HepG2 (cell line): ENCODE data around the gene TBCD. TPM values are rescaled to one million over a fixed set of nuclear protein-coding genes. Genes with fewer than 3 reads are reported as not detected.

Experiments
- ARNT ChIP-seq: fragments of 450-650 bp; IDR thresholded peaks from 2 replicates; pipeline ENCODE4 v1.6.1; 2017
- DZIP1 ChIP-seq: sonication (generic); formaldehyde crosslinking; IDR thresholded peaks from 2 replicates; pipeline ENCODE4 v1.5.0; 2020; ENCODE audit warnings: mild to moderate bottlenecking, missing genetic modification reagents
- HDAC1 ChIP-seq: sonication (generic); formaldehyde crosslinking; IDR thresholded peaks from 2 replicates; pipeline ENCODE4 v1.5.1; 2020; ENCODE audit warnings: mild to moderate bottlenecking, missing genetic modification reagents
- HNRNPH1 ChIP-seq: fragments of 200-400 bp; formaldehyde crosslinking; optimal IDR thresholded peaks from 2 replicates; pipeline ENCODE3; 2017; ENCODE audit warnings: mild to moderate bottlenecking, low read depth, low read length
- ISL2 ChIP-seq: sonication (generic); formaldehyde crosslinking; IDR thresholded peaks from 2 replicates; pipeline ENCODE4 v1.5.0; 2020; ENCODE audit warnings: missing genetic modification reagents
- KDM5A ChIP-seq: fragments of 200-600 bp; sonication (generic); IDR thresholded peaks from 2 replicates; pipeline ENCODE4 v1.7.0; 2018; ENCODE audit warnings: antibody characterized with exemption, mild to moderate bottlenecking, low read length, borderline replicate concordance
- REPIN1 ChIP-seq: sonication (generic); formaldehyde crosslinking; IDR thresholded peaks from 2 replicates; pipeline ENCODE4 v1.8.0; 2022; ENCODE audit warnings: missing genetic modification reagents, low read depth, mild to moderate bottlenecking, borderline replicate concordance
- RORA ChIP-seq: sonication (generic); formaldehyde crosslinking; IDR thresholded peaks from 2 replicates; pipeline ENCODE4 v1.5.0; 2020; ENCODE audit warnings: mild to moderate bottlenecking, missing genetic modification reagents, moderate library complexity
- SNAPC2 ChIP-seq: sonication (generic); formaldehyde crosslinking; IDR thresholded peaks from 2 replicates; pipeline ENCODE4 v1.8.1; 2022; ENCODE audit warnings: mild to moderate bottlenecking, missing genetic modification reagents
- TAF1 ChIP-seq: sonication (generic); formaldehyde crosslinking; IDR thresholded peaks from 2 replicates; pipeline ENCODE4 v1.4.0; 2020; ENCODE audit warnings: missing genetic modification reagents
- U2AF1 ChIP-seq: fragments of 200-400 bp; formaldehyde crosslinking; optimal IDR thresholded peaks from 2 replicates; pipeline ENCODE3; 2017; ENCODE audit warnings: mild to moderate bottlenecking, low read depth, low read length
- ZMYM2 ChIP-seq: sonication (generic); formaldehyde crosslinking; IDR thresholded peaks from 2 replicates; pipeline ENCODE4 v1.8.0; 2022; ENCODE audit warnings: mild to moderate bottlenecking, missing genetic modification reagents
- ZNF224 ChIP-seq: sonication (generic); formaldehyde crosslinking; IDR thresholded peaks from 2 replicates; pipeline ENCODE4 v1.5.0; 2020; ENCODE audit warnings: mild to moderate bottlenecking, missing genetic modification reagents
- ZNF256 ChIP-seq: sonication (generic); formaldehyde crosslinking; conservative IDR thresholded peaks from 2 replicates; pipeline ENCODE4 v1.4.0; 2020; ENCODE audit warnings: missing genetic modification reagents
- ZNF274 ChIP-seq: sonication (generic); formaldehyde crosslinking; IDR thresholded peaks from 2 replicates; pipeline ENCODE4 v1.5.1; 2020; ENCODE audit warnings: mild to moderate bottlenecking, missing genetic modification reagents
- ZNF335 ChIP-seq: sonication (generic); formaldehyde crosslinking; IDR thresholded peaks from 2 replicates; pipeline ENCODE4 v1.4.0; 2020; ENCODE audit warnings: missing genetic modification reagents
- ZNF609 ChIP-seq: sonication (generic); formaldehyde crosslinking; IDR thresholded peaks from 2 replicates; pipeline ENCODE4 v1.4.0; 2020; ENCODE audit warnings: mild to moderate bottlenecking, missing genetic modification reagents, borderline replicate concordance
- ZNF746 ChIP-seq: sonication (generic); formaldehyde crosslinking; IDR thresholded peaks from 2 replicates; pipeline ENCODE4 v1.8.0; 2022; ENCODE audit warnings: mild to moderate bottlenecking, missing genetic modification reagents
- polyA plus RNA-seq, 8 experiments: library from polyadenylated mRNA; depleted of rRNA in 3 of 8; stranded (reverse) in 7 of 8; unstranded in 1 of 8; fragments of >200 nt; fragmentation: Illumina TruSeq in 4 of 8; extraction: Trizol in 4 of 8; gene quantifications; 2 replicates each; pipeline versions ENCODE4 v1.2.1 to v1.2.3, GENCODE V29; 2011 to 2016; ENCODE audit warnings: low read depth in 4 of 8, missing spikeins in 1 of 8, mixed read lengths in 1 of 8; ENCODE audit not compliant: insufficient read depth in 1 of 8
- total RNA-seq, 5 experiments: library from RNA; depleted of rRNA; stranded (reverse); fragments of >200 nt; fragmentation: Illumina TruSeq; extraction: Trizol; gene quantifications; 2 replicates each; pipeline ENCODE4 v1.2.3, GENCODE V29; 2016; ENCODE audit warnings: low read depth in 1 of 5
- TF ChIP-seq, protein P1 (sequence below): sonication (generic); IDR thresholded peaks from 2 replicates; pipeline ENCODE4 v1.6.1; 2016; ENCODE audit warnings: low read depth, borderline replicate concordance
- TF ChIP-seq, protein P2 (sequence below): sonication (generic); formaldehyde crosslinking; IDR thresholded peaks from 2 replicates; pipeline ENCODE4 v1.4.0; 2020; ENCODE audit warnings: missing genetic modification reagents, borderline replicate concordance

Gene TBCD
- total and polyA plus RNA-seq, 2 of the 13 experiments (the other 11 are each of a cell fraction or from before 2014, with no cell fraction given) = 33.9 to 54.8 TPM

GRCh38 chr17:82875407-82875856 lies 123.6 kb downstream of the TBCD start (continued):
- TF ChIP-seq ZMYM2 (CRISPR knock-in tag) (no peak), ZNF335 (CRISPR knock-in tag) (0 out of 2 replicates have a peak, but pooled peaks have one; percentile 16), ISL2 (CRISPR knock-in tag) (no peak), KDM5A (no peak), DZIP1 (no peak), ZNF746 (CRISPR knock-in tag) (no peak), HNRNPH1 (no peak), ZNF256 (no peak), U2AF1 (no peak), TAF1 (CRISPR knock-in tag) (no peak), REPIN1 (CRISPR knock-in tag) (0 out of 2 replicates have a peak, but pooled peaks have one; percentile 45), ZNF274 (CRISPR knock-in tag) (no peak), SNAPC2 (no peak), HDAC1 (CRISPR knock-in tag) (no peak), RORA (CRISPR knock-in tag) (no peak), ARNT (no peak), ZNF609 (CRISPR knock-in tag) (peak; percentile 36; the same call in 1 of the 2 replicates), ZNF224 (no peak)
- TF ChIP-seq, protein P1, sequence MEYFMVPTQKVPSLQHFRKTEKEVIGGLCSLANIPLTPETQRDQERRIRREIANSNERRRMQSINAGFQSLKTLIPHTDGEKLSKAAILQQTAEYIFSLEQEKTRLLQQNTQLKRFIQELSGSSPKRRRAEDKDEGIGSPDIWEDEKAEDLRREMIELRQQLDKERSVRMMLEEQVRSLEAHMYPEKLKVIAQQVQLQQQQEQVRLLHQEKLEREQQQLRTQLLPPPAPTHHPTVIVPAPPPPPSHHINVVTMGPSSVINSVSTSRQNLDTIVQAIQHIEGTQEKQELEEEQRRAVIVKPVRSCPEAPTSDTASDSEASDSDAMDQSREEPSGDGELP = no peak
- TF ChIP-seq, protein P2, sequence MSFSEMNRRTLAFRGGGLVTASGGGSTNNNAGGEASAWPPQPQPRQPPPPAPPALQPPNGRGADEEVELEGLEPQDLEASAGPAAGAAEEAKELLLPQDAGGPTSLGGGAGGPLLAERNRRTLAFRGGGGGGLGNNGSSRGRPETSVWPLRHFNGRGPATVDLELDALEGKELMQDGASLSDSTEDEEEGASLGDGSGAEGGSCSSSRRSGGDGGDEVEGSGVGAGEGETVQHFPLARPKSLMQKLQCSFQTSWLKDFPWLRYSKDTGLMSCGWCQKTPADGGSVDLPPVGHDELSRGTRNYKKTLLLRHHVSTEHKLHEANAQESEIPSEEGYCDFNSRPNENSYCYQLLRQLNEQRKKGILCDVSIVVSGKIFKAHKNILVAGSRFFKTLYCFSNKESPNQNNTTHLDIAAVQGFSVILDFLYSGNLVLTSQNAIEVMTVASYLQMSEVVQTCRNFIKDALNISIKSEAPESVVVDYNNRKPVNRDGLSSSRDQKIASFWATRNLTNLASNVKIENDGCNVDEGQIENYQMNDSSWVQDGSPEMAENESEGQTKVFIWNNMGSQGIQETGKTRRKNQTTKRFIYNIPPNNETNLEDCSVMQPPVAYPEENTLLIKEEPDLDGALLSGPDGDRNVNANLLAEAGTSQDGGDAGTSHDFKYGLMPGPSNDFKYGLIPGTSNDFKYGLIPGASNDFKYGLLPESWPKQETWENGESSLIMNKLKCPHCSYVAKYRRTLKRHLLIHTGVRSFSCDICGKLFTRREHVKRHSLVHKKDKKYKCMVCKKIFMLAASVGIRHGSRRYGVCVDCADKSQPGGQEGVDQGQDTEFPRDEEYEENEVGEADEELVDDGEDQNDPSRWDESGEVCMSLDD (CRISPR knock-in tag) = no peak
